Measurements from ENCODE around the gene GFER. TPM values are rescaled to one million over a fixed set of nuclear protein-coding genes. Genes with fewer than 3 reads are reported as not detected.

The GFER gene
- total and polyA plus RNA-seq, 2 of the 8 experiments (the other 6 are each of a cell fraction or from before 2014, with no cell fraction given) = 17.7 to 37.9 TPM

- TF ChIP-seq RAD21 (IDR thresholded peaks at IDR 0.05 in 1 of 2, conservative IDR thresholded peaks at IDR 0.05 in 1 of 2; ENCODE audit: low read depth in 2 of 2, low read length in 2 of 2) = no peak
- TF ChIP-seq POLR2A (IDR thresholded peaks at IDR 0.05; ENCODE audit: control extremely low read depth in 1 of 2, low read depth in 2 of 2, low read length in 2 of 2) = peak; percentile 99 to 100
- TF ChIP-seq NANOG (IDR thresholded peaks at IDR 0.05; ENCODE audit: insufficient read depth, low read depth, low read length, poor library complexity, severe bottlenecking) = no peak
- peak in 1 of 2 experiments; percentile 17; a peak in 1 of 4 replicates for TF ChIP-seq HDAC2 (IDR thresholded peaks at IDR 0.05; ENCODE audit: borderline replicate concordance in 1 of 2, low read depth in 2 of 2, low read length in 2 of 2)
- peak; percentile 80 for TF ChIP-seq KDM5A (IDR thresholded peaks at IDR 0.05; ENCODE audit: low read length)
- TF ChIP-seq, protein P1, sequence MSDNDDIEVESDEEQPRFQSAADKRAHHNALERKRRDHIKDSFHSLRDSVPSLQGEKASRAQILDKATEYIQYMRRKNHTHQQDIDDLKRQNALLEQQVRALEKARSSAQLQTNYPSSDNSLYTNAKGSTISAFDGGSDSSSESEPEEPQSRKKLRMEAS (IDR thresholded peaks at IDR 0.05) = peak; percentile 78
- TF ChIP-seq RFX5 (IDR thresholded peaks at IDR 0.05; ENCODE audit: borderline replicate concordance, low read depth, low read length) = no peak
- no peak for TF ChIP-seq CBX5 (IDR thresholded peaks at IDR 0.05; ENCODE audit: low read depth, low read length)
- TF ChIP-seq SRF (IDR thresholded peaks at IDR 0.05; ENCODE audit: low read depth, low read length) = peak; percentile 48; the same call in 1 of the 2 replicates
- no peak for TF ChIP-seq CTBP2 (IDR thresholded peaks at IDR 0.05; ENCODE audit: borderline replicate concordance, insufficient read depth, insufficient read length, low read length)
- TF ChIP-seq CTCF (IDR thresholded peaks at IDR 0.05; ENCODE audit: control extremely low read depth in 1 of 3, insufficient read depth in 1 of 3, low read depth in 1 of 3, low read length in 3 of 3) = no peak
- no peak for TF ChIP-seq HDAC6 (IDR thresholded peaks at IDR 0.05; ENCODE audit: low read depth, low read length)
- TF ChIP-seq FOSL1 (IDR thresholded peaks at IDR 0.05; ENCODE audit: insufficient read depth, low read depth, low read length) = no peak
- no peak for TF ChIP-seq CBX8 (IDR thresholded peaks at IDR 0.05; ENCODE audit: borderline replicate concordance, low read depth, low read length)
- no peak for TF ChIP-seq RXRA (IDR thresholded peaks at IDR 0.05; ENCODE audit: insufficient read depth, low read depth, low read length)
- TF ChIP-seq POU5F1 (IDR thresholded peaks at IDR 0.05; ENCODE audit: low read depth, low read length) = no peak
- TF ChIP-seq, protein P2, sequence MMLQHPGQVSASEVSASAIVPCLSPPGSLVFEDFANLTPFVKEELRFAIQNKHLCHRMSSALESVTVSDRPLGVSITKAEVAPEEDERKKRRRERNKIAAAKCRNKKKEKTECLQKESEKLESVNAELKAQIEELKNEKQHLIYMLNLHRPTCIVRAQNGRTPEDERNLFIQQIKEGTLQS (IDR thresholded peaks at IDR 0.05; ENCODE audit: insufficient read depth, low read depth, low read length) = peak; percentile 73; the same call in 1 of the 2 replicates
- TF ChIP-seq KDM1A (IDR thresholded peaks at IDR 0.05; ENCODE audit: borderline replicate concordance, low read length) = no peak
Measured at GRCh38 chr16:1964506-1965395, 19.2 kb upstream of the GFER start, which contains the start of gene RPS2 (continued).
